Effector CD4-positive, alpha-beta T cell (primary cell): ENCODE results near the gene NADK2.

Experiments
- DNase-seq: peaks from one replicate; pipeline ENCODE4 v3.0.0-alpha.2; 2020

The NADK2 gene

DNA sequence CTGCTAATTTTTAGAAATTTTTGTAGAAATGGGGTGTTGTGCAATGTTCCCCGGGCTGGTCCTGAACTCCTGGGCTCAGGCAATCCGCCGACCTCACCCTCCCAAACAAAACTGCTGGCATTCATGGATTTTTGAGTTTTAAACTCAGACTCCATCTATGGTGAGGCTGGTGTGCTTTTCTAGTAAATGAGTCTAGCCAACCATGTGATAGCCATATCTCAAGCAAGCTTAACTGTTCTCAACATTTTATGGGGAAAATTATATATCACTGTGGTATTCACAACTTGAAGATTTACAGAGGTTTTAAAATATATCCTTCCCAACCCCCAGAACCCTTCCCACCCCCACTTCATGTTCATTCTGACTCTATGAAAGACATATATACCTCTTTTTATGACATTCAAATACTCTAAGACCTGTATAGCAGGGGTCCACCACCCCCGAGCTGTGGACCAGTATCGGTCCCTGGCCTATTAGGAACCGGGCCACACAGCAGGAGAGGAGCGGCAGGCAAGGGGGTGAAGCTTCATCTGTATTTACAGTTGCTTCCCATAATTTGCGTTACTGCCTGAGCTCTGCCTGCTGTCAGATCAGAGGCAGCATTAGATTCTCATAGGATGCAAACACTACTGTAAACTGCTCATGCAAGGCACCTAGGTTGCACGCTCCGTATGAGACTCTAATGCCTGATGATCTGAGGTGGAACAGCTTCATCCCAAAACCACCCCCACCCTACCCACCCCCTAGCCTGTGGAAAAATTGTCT, 4.5 kb upstream of the NADK2 start:
- DNase-seq: no peak

DNA sequence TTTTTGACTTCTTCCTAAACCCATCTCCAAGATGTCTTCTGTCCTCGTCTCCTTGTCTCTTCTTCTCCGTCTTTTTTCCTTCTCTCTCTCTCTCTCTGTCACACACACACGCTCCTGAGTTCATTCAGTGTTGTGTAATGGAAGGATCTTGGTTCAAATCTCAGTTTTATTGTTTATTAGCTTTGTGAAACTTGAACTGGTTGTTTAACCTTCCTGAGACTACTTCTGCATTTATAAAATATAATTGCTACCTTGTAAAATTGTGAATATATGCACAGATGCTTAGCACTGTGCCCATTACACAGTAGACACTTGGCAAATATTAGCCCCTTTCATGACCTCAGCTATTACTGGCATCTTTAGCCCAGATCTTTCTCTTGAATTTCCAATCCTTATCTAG, 2.4 kb upstream of the NADK2 start:
- DNase-seq: no peak

DNA sequence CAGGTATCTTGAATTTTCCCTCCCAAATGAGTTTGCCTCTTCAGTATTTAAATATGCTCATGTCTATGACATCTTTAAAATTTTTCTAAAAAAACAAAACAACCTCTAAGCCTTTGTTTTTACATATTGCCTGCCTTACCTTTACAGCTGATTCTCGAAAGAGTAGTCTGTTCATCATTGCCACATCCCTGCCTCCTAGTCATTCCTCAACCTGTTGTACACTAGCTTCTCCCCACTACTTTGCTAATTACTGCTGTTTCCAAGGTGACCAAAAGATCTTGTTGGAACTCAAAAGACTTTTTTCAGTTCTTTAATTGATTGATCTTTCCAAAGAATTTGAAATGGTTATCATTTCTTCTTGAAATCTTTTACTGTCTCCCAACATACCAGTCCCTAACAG, 1.9 kb upstream of the NADK2 start:
- no peak for DNase-seq

DNA sequence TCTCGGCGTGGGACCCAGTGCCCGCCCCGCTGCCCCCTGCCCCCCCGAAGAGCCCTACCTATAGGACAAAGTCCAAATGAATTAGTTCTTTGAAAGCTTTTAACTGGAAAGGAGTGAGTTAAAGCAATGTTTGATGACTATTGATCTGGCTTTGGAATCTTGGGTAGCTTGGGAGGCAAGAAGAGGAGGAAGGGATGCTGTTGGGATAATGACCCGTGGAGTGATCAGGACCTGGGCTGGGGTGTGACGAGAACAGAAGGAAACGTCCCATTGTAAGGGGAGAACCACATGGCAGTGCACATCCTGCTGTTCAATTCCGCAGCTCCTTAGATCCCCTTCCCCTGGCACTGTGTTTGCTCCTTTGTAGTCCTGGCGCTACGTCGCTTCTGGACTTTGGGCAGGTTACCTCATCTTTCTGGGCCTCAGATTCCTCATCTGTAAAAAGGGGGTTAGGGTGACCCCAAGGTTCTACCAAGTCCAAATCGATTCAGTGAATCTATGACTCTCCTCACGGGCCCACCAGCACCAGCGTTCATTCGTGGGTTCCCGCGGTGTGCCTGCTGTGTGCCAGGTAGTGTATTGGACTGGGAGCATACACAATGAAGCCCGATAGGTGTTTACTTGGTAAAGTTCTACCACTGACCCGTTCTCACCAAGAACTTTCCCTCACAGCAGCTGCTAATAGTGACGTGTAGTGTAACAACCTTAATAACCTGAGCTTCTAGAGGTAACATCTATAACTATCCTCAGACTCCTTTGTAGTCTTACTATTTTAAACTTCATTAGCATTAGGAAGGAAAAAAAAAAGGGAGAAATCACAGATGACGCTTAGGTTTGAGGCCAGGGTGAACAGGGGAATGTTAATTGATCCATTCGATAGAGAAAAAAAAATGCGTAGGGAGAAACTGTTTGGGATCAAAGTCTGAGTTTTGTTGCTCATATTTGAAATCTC, 1.1 kb upstream of the NADK2 start:
- DNase-seq: no peak

DNA sequence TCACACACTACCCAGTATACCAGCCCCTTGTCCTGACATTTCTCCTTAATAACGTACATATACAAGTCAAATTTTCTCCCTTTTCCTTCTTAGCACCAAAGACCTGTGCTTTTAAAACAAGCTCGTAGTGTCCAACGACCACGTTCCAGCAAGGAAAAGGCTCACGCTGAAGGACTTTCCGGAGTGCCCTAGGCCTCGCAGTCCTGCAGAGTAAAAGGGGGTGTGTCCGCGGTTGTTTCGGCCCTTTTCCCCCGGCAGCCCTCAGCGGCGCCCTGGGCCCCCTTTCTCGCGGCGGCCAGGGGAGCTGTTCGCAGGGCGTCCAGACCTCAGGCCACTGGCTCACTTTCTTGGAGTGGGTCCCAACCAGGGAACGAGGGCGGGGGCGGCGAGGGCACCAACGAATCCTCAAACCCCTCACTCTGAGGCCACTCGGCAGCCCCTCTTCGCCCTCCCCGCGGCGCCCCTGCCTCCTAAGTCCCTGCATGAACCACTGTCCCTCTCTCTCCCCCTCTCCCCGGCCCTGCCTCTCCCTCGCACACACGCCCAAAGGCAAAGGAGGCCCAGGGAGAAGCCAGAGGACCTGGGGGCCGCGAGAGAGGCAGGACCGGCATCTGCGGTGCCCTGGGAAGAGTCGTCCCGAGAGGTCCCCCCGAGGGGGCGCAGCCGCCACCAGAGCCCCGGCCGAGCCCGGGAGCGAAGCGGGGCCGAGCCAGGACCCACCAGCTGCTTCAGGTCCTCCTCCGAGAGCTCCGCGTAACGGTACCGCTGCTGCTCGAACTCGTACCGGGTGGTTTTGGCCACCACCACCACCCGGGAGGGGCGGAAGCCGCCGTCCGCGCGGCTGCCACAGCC, 720 bp downstream of the NADK2 start:
- peak; percentile 13 for DNase-seq

DNA sequence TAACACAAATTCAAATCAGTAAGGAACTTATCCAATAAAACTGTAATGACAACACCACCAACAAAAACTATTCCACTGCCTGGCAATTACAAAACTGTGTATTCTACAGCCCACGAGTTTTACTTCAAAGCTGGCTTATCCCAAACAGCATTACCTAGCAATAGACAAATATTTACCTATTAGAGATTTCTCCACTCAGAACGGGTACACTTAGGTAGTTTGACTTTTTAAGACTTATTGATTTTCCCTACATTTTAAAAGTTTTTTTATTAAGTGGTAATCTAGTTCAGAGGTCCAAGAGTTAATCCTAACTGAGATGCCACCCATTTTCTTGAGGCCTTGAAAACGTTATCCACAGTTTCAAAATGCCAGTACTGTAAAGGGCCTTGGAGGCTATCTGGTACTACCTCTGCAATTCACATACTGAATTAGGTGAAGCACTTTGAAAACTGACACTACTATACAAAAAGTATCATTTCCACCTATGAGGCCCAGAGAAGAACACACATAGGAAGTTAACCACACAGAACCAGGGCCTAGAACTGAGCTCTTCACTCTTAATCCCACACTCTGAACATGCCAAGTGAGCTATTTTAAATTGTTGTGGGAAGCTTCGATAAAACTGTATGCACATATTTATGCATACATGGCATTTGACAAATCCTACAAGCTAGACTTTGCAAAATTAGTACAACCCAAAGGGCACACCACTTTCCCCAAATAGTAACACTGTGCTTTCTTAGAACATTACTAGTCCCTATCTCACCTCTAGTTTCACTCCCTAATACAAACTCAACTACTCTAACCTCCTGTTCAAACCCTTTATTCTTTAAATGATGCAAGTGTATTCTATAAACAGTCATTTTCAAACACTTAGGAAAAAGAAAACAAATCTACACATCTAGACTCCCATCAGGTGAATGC, 2.1 kb downstream of the NADK2 start:
- no peak for DNase-seq

DNA sequence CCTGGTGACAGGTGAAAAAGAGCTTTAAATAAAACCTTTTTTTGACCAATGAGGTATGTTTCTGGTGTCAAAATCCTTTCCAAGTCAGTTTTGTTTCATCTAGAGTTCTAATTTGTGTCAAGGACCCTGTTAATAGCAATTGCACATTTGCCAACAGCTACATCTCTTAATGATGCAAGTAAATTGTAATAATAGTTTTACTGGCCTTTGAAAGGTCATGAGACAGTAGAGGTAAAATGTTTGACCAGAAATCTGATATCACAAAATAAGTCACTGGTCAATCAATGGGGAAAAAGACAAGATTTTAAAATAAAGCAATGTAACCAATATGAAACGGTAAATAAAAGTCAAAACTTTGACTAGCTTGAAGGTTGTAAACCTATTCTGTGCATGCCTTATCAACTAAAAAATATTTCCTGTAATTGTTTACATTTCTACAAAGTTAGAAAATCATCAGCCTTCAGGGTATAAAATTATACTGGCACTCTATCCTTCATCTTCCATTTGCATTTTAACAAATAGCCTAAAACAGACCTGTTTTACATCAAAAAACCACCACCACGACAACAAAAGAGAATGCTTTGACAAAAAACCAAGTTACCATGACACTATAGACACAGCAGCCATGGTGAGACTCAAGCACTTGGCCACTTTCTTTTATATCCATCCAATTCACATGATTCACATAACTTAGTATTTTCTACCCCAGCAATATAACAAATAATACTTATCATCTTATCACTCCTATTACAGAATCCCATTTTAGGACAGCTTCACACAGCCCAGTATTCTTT, 3.0 kb downstream of the NADK2 start:
- DNase-seq: no peak

DNA sequence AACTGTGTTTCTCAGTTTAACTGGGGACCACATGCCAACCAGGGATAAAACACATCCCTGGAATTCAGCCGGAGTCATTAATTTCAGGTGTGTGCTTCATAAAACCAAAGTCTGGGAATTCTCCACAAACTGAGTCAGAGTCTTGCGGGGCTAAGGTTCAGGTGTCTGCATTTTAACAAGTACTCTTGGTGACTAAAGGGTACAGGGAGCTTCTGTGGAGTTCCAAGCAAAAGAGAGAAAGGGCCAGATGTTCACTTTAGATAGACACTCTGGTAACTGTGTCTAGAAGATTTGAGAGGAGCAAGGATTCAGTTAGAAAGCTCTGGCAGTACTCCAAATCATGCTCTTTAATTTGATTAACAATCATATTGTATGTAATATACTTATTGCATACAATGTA, 4.0 kb downstream of the NADK2 start:
- no peak for DNase-seq

DNA sequence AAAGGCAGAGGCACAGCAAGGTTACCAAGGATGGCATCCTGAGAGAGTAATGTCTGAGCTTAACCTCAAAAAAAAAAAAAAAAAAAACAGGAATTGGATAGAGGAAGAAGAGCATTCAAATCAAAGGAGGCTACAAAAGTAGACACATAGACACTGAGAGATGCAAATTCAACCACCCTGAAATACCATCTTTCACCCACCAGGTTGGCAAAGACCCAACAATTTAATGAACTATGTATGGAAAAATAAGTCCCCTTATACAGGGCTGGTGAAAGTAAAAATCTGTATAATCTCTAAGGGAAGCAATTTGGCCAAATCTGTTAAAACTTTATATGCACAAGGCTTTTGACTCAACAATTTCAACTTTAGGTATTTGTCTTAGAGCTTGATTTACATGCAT, 4.9 kb downstream of the NADK2 start:
- DNase-seq: no peak

DNA sequence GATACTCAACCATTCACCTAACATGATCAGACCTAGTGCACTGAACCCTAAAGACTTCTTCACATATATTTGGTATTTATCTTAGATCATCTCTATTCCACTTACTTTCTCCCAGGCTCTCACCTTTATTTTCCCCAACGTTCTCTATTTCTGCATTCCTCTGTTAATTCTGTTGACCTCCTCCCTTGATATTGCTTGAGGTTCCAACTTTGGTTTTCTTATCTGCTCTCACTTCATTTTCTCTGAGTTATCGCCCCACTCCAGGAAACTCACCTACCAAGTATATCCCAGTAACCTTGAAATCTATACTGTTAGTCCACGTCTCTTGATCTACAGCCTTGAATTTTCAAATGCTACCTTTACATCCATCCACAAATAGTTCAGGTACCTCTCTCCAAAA, 9.2 kb downstream of the NADK2 start:
- DNase-seq: no peak

DNA sequence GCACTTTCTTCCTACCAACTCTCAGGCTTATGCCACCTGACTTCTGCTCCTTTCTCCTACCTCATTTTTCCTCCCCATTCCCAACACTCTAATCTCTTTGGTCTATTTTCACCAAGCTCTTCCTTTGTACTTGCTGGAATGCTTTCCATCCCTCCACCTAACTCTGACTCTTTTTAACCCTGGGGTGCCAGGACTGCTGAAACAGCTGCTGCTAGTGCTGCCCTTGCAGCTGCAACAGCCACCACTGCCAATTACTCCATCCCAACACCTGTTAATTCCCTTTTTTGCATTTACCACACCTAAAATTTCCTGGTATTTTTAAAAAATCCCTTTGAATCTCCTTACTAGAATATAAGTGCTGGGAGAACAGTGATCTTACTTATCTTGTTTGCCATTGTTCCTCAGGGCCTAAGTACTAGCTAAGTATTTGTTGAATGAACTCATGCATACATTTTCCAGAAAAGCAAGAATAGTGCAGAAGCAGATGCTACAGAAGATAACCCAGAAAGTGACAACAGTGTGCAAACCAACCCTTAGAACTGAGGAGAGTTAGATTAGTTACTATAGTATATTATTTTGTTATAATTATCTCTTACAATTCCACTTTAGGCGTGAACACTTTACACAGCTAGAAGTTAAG, 11.5 kb downstream of the NADK2 start:
- DNase-seq: no peak

DNA sequence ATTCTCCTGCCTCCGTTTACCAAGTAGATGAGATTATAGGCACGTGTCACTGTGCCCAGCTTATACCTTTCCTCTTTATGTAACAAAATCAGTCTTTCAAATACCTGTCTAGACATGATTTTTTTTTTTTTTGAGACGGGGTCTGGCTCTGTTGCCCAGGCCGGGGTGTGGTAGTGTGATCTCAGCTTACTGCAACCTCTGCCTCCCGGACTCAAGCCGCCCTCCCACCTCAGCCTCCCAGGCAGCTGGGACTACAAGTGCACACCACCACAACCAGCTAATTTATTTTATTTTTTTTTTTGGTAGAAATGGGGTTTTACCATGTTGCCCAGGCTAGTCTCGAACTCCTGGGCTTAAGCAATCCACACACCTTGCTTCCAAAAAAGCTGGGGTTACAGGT, 13.2 kb downstream of the NADK2 start:
- DNase-seq: no peak

DNA sequence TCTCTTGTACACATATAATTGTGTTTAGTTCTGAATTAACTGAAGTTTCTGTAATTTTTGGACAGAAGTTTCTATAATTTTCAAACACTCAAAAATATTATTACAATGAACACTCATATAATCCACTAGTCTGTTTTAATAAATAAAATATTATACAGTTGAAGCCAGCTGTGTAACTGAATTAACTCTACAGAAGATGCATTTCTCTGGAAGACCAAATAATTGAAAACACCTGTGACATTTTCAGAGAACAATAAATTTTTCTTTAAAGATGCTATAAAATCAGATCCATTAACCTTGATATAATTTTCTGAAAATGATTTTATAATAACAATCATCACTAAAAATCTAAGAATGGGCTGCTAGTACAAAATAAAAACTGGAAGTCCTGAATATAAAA, 14.7 kb downstream of the NADK2 start:
- DNase-seq: no peak

DNA sequence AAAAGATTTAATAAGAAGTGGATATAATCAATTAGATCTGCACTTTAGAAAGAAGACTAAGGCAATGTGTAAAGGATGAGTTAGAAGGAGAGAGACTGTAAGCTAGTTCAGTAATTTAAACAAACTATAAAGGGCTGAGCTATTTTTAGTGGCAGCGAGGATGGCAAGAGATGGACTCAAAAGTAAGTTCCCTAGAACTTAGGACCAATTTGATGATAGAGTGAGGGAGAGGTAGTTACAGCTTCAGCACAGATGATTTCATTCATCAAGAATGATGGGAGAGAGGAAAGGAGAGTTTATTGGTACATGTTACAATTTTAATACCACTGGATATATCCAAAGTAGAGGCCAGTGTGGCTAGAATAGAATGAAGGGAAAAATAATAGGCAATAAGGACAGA, 19.1 kb downstream of the NADK2 start:
- DNase-seq: no peak

DNA sequence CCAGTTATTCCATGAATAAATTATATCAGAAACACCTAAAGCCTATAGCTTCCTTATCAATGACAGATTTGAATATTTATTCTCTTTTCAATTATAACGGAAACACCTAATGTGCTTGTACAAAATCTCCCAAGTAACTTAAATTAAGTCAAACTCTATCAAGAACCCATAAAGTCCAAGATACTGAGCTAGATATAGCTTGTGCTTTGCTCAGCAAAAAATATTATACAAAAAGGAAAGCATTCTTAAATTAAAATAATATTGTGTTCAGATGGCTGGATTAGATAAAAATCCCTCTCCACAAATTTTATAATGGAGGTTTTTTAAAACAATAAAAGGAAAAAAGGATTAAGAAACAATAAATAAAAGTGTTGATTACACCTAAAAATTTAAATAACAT, 23.7 kb downstream of the NADK2 start:
- DNase-seq: no peak

DNA sequence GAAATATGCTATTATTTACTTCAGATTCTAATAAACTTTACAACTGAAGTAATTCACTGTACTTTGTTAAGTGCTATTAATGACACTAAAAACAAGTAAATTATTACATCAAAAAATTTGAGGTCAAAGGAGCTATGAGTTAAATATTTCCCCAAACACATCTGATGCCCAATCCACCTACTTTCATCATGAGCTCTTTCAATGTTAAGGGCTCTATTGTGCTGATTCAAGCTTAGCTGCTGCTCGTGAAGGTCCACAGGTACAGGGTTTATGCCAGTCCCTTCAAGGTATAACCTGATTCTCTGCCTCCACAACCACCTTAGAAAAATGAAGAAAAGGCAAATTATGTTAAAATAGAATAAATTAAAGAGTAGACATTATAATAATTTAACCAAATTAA, 24.2 kb downstream of the NADK2 start:
- DNase-seq: no peak

DNA sequence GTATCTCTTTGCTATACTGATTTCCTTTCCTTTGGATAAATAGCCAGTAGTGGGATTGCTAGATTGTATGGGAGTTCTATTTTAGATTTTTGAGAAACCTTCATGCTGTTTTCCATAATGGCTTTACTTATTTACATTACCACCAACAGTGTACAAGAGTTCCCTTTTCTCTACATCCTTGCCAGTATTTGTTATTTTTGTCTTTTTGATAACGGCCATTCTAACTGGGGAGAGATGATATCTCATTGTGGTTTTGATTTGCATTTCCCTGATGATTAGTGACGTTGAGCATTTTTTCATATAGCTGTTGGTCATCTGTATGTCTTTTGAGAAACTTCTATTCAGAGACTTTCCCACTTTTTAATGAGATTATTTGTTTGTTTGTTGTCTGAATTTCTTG, 25.8 kb downstream of the NADK2 start:
- DNase-seq: no peak

DNA sequence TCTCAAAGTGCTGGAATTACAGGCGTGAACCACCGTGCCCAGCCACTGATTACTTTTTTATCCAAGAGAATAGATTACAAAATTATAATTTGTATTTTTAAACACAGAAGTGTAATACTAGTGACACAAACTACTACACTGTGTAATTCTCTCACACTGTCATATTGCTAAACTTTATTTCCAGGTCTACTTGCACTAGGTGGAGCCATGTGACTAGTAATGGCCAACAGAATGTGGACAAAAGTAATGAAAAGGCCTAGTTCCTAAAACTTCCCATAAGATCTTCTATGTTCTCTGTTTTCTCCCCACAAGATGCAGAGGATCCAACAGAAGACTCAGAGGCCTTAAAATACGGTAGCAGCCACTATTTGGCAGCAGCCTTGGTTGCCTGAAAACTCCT, 27.3 kb downstream of the NADK2 start:
- no peak for DNase-seq

DNA sequence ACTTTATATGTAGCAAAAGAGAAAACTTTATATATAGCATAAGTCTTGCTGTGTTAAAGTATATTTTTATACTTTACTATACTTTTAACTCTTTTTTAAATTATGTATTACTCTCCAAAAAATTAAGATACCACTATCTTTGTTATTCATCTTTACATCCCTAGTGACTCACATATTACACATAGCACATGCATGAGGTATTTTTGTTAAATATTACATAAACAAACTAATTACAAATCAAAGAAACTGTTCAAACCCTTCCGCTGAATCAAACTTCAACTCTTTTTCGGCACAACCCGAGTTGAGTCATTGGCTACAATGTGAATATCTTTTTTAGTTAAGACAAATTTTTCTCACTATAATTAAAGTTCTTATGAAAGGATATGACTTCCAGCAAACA, 32.1 kb downstream of the NADK2 start:
- no peak for DNase-seq

DNA sequence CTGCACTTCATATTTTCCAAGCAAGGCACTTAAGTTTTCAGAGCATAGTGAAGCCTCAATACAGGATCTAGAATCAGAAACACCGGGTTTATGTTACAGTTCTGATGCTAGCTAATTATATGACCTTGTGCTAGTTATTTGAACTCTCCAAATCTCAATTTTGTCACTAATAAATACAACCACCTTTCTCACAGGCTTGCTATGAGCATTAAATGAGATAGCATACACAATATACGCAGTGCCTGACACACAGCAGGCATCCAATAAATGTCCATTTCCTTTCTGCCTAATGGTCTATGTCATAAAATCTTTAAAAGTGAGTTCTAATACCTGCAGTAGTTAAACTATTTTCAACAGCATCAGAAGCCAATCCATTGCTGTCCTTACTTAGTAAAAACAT, 32.9 kb downstream of the NADK2 start:
- DNase-seq: no peak

DNA sequence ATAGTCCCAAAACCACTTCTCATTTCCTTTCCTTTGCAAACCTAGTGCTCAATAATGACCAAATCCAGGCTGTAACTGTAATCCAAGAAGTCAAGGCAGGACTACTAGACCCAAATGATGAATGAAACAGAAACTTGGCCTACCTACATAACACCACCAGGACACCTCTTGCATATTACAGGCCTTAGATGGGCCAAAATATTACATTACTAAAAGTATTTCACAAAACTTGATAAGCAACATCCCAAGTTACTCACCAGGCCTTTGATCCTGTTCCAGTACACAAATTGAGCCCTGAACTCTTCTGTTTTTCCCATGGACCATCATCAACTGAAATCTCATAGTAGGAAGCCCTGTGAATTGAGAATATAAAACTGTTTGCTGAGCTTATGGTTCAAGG, 34.8 kb downstream of the NADK2 start:
- no peak for DNase-seq
